Stimulated activated CD8-positive, alpha-beta memory T cell treated with anti-CD3 and anti-CD28 coated beads, Interleukin-2, amount 100 ng/mL, for 48 hours (primary cell): Measurements from ENCODE around the gene ORAI3.
"Not testable (repeated sequence)": the region's sequence is repeated elsewhere in the genome, so short reads cannot be mapped to it uniquely, and the experiment has no call there.

Experiments
- DNase-seq, 2 donors: peaks; one replicate each; pipeline ENCODE4 v3.0.0-alpha.2; 2020; ENCODE audit warnings: low read depth in 2 of 2

Gene ORAI3

GRCh38 chr16:30924076-30924912, 24.6 kb upstream of the ORAI3 start:
- no peak for DNase-seq

GRCh38 chr16:30924913-30925631, 23.8 kb upstream of the ORAI3 start:
- no peak for DNase-seq

GRCh38 chr16:30925632-30925987, 23.3 kb upstream of the ORAI3 start:
- DNase-seq, result no peak

- DNase-seq, result no peak
Observed at GRCh38 chr16:30925995-30926811, 22.7 kb upstream of the ORAI3 start.

DNA sequence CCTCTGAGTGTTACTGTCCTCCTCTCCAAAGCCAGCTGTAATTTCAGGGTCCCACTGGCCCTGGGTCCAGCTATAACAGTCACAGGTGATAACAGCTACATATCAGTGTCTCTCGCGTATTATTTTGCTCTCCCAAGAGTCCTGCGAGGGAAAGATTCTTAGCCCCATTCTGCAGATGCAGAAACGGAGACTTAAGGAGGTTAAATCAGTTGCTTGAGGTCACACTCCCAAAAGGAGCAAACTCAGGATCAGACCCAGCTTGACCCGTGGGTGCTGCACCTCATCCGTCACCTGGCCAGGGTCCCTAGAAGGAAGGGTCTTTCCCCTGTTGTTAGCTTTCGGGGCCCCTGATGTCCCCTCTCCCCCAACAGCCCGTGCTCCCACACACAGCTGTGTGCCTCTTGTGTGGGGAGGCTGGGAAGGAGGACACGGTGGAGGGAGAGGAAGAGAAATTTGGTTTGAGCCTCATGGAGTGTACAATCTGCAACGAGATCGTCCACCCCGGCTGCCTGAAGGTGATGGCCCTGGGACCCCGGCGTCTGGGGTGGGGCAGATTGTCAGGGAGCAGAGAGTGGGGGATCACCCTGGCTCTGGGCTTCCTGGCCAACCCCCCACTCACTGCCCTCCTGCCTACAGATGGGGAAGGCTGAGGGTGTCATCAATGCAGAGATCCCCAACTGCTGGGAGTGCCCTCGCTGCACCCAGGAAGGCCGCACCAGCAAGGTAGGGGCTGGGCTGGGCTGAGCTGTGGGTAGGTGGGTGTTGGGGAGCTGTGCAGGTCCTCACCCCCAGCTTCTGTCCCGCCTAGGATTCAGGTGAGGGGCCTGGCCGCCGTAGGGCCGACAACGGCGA, 21.7 kb upstream of the ORAI3 start:
- no peak for DNase-seq

GRCh38 chr16:30927789-30928378, 21.0 kb upstream of the ORAI3 start:
- DNase-seq, result no peak

DNA sequence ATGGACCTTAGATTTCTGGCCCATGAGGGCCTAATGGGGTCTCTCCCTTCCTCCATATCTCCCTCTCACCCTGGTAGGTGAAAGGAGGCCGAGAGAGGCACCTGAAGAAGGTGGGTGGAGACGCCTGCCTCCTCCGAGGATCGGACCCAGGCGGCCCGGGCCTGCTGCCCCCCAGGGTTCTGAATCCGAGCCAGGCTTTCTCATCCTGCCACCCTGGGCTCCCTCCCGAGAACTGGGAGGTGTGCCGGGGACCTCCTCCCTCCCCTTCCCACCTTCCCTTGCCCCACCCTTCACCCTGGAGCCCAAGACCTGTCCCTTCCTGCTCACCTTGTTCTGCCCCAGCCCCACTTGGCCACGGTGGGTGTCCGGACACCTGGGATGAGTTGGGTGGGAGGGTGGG, 20.5 kb upstream of the ORAI3 start:
- DNase-seq, result no peak

- no peak for DNase-seq
Observed at GRCh38 chr16:30929167-30929566, 19.7 kb upstream of the ORAI3 start.

DNA sequence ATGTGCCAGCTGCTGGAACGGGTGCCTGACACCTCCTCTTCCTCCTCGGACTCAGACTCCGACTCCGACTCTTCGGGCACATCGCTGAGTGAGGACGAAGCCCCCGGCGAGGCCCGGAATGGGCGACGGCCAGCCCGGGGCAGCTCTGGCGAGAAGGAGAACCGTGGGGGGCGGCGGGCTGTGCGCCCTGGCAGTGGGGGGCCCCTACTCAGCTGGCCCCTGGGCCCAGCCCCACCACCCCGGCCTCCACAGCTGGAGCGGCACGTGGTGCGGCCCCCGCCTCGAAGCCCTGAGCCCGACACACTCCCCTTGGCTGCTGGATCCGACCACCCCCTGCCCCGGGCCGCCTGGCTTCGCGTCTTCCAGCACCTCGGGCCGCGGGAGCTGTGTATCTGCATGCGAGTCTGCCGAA, 18.7 kb upstream of the ORAI3 start:
- no peak for DNase-seq

DNA sequence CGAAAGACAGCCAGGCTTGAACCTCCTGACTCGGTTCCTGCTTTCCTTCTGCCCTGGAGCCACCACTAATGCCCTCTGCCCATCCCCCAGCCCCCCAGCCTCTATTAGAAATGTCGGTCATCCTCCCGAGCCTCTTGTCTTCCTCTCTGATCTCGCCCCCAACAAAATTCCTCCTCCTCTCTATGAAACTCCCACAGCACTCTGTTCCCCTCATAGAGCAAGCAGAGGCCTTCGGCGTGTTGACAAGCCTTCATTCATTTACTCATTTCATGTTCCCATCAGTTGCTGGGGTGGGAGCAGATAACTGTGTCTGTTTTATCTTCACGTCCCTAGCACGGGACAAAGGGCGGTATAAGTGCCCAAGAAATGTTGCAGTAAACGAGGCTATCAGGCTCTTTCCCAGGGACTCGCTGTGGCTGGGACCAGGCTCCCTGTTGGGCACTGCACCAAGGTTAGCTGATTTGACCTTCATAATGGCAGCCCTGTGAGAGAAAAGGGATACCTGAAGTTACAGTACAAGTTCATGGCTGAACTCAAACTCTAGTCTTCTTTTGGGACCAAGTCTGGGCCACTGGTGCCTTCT, 17.7 kb upstream of the ORAI3 start:
- DNase-seq, result no peak

DNA sequence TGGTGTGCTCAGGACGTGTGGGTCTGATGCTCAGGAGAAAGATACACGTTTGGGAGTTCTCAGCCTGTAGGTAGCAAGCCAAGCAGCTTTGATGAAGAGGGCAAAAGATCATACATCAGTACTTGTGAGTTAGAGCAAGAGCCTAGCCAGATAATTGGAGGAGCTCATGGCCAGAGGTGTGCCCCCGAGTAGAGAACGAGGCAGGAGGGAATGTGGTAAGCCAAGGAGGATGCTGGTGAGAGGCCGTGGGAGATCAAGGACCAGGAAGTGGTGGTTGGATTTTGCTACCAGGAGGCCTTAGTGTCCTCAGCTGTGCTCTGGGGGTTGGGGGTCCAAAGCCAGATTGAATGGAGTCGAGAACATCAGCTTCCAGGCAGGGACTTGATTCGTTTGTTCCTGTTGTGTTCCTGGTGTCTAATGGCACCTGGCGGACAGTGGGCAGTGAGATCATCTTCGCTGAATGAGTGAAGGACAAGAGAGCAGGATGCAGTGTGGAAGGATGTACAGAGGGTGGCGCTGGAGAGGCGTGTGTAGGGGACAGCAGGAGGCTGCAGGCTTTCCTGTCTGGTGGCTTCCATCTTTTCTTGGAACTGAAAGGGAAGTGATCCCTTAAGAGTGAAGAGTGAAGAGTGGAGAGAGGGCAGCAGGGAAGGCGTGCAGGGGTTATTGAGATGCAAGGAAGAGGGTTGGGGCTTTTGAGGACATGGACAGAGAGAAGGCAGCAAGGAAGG, 13.9 kb upstream of the ORAI3 start:
- DNase-seq, result no peak

- no peak for DNase-seq
Observed at GRCh38 chr16:30937692-30938091, 11.2 kb upstream of the ORAI3 start.

DNA sequence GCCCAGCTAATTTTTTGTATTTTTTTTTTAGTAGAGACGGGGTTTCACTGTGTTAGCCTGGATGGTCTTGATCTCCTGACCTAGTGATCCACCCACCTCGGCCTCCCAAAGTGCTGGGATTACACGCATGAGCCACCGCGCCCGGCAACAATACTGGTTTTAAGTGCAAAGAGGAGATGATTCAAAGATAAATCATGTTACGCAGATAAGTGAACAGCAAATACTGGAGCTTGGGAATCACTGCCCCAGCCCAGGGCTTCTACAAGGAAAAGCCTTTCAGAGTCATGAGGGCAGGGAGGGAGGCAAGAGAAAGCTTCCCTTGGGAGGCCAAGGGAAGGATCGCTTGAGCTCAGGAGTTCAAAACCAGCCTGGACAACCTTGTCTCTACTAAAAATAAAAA, 9.3 kb upstream of the ORAI3 start:
- DNase-seq, result not testable (repeated sequence)

GRCh38 chr16:30941600-30942425, 7.1 kb upstream of the ORAI3 start:
- DNase-seq, result peak in 1 of 2 donors; percentile 58

DNA sequence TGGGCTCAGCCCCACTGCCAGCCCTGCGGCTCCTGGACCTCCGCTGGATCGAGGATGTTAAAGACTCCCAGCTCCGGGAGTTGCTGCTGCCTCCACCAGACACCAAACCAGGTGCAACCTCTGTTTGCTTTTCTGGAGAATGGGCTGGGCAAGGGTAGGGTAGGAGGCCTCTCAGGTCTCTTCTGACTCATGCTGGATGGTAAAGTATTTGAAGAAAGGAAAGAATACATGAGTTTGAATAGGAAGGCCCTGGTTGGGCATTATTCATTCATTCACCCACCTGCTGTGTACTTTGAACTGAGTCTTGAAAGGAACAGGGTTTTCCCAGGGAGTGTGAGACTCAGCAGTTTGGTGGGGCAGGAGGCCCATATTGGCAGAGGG, 6.5 kb upstream of the ORAI3 start:
- no peak for DNase-seq

DNA sequence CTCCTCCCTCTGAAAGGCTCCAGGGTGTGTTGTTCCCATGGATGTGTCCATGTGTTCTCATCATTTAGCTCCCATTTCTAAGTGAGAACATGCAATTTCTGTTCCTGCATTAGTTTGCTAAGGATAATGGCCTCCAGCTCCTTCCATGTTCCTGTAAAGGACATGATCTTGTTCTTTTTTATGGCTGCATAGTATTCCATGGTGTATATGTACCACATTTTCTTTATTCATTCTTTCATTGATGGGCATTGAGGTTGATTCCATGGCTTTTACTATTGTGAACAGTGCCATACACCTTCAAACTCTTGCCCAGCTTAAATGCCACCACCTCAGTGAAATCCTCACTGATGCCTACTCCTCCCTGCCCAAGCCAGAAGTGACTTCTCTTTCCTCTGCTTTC, 4.5 kb upstream of the ORAI3 start:
- no peak for DNase-seq

GRCh38 chr16:30946671-30947540, 2.0 kb upstream of the ORAI3 start:
- DNase-seq, result no peak

DNA sequence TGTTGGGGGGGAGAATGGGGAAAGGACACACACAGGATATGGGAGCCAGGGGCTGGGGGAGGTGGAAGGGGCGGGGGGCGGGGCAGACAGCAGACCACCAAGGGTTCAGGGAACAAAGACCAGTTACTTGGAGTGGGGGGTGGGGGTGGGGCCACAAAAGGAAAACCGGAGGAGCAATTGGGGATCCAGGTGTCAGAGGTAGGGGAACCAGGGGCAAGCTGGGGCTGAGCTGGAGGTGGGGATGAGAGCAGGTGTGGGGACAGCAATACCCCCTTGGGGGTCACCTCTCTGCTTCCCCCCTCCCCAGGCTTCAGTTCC, 1.4 kb upstream of the ORAI3 start:
- no peak for DNase-seq
